ENCODE measurements around the gene PTGR1. TPM values are rescaled to one million over a fixed set of nuclear protein-coding genes. Genes with fewer than 3 reads are reported as not detected.

PTGR1 gene
- total and polyA plus RNA-seq, 4 experiments from 2014 or later = 0.36 to 0.55 (median 0.47) TPM; not detected in 1

GRCh38 chr9:111634860-111635259, 35.4 kb upstream of the PTGR1 start:
- Mint-ChIP-seq H3K27me3 (peaks cover 0 to 1% of the 10 kb centered on the region in 2 donors), H3K36me3 (peaks cover 0 to 9% of the 10 kb centered on the region in 2 donors)
- intact Hi-C loops (cut with micrococcal nuclease) = loop anchor here (5.0 to 10.0 kb wide), 2 partner anchors 262 to 1120 kb away; partner anchors contain the start of genes SNX30 and UGCG

GRCh38 chr9:111633389-111633736, 33.9 kb upstream of the PTGR1 start:
- no peak overlapping the region for H3K4me3 ChIP-seq (ENCODE audit: low read length in 2 of 2)
- peak overlapping the region in 1 of 7 donors; percentile 82 for H3K27ac Mint-ChIP-seq
- DNase-seq = no peak
- no peaks in the 10 kb centered on the region for H3K27me3 ChIP-seq (ENCODE audit: insufficient read depth, low read length)
- no peaks in the 10 kb centered on the region for H3K9me3 ChIP-seq (ENCODE audit: control insufficient read depth in 1 of 2, low read length in 2 of 2)
- POLR2A ChIA-PET (ENCODE audit: partially characterized antibody) = no interaction called here
- H3K36me3 ChIP-seq (ENCODE audit: insufficient read depth, low read length) = no peaks in the 10 kb centered on the region
- CTCF ChIA-PET (ENCODE audit: partially characterized antibody) = no interaction called here
- peaks cover 0 to 9% of the 10 kb centered on the region in 2 donors for H3K36me3 Mint-ChIP-seq
- H3K4me1 ChIP-seq (ENCODE audit: insufficient read depth, low read length) = peaks cover 21% of the 10 kb centered on the region
- intact Hi-C loops (cut with micrococcal nuclease) = loop anchor here (5.0 to 10.0 kb wide), 2 partner anchors 264 to 1121 kb away; partner anchors contain the start of genes SNX30 and UGCG
- no peaks in the 10 kb centered on the region for H3K9me3 Mint-ChIP-seq
- H3K27me3 Mint-ChIP-seq = peaks cover 0 to 1% of the 10 kb centered on the region in 2 donors
- H3K4me3 Mint-ChIP-seq = peak overlapping the region in 6 of 8 donors; percentile 45 to 89 (median 76)
- peaks cover 35 to 52% (median 43%) of the 10 kb centered on the region in 4 donors for H3K4me1 Mint-ChIP-seq
- no peak overlapping the region for H3K27ac ChIP-seq (ENCODE audit: low read depth, low read length)

More at GRCh38 chr9:111634860-111635259, 35.4 kb upstream of the PTGR1 start:
- no peak for DNase-seq
- no peaks in the 10 kb centered on the region for H3K9me3 Mint-ChIP-seq
- peaks cover 35 to 52% (median 43%) of the 10 kb centered on the region in 4 donors for H3K4me1 Mint-ChIP-seq
- Histone ChIP-seq H3K36me3 (ENCODE audit: insufficient read depth, low read length) (no peaks in the 10 kb centered on the region), H3K27ac (ENCODE audit: low read depth, low read length) (no peak overlapping the region), H3K4me1 (ENCODE audit: insufficient read depth, low read length) (peaks cover 21% of the 10 kb centered on the region), H3K4me3 (ENCODE audit: low read length in 2 of 2) (no peak overlapping the region), H3K27me3 (ENCODE audit: insufficient read depth, low read length) (no peaks in the 10 kb centered on the region), H3K9me3 (ENCODE audit: control insufficient read depth in 1 of 2, low read length in 2 of 2) (no peaks in the 10 kb centered on the region)
- CTCF ChIA-PET (ENCODE audit: partially characterized antibody) = no interaction called here
- H3K27ac Mint-ChIP-seq = no peak overlapping the region
- POLR2A ChIA-PET (ENCODE audit: partially characterized antibody) = no interaction called here
- H3K4me3 Mint-ChIP-seq = no peak overlapping the region

- Mint-ChIP-seq H3K9me3 (no peaks in the 10 kb centered on the region), H3K4me3 (peak overlapping the region in 7 of 8 donors; percentile 63 to 93 (median 89)), H3K36me3 (peaks cover 0 to 9% of the 10 kb centered on the region in 2 donors), H3K27ac (peak overlapping the region in 4 of 7 donors; percentile 38 to 91 (median 70)), H3K27me3 (peaks cover 0 to 1% of the 10 kb centered on the region in 2 donors), H3K4me1 (peaks cover 35 to 52% (median 43%) of the 10 kb centered on the region in 4 donors)
- H3K36me3 ChIP-seq (ENCODE audit: insufficient read depth, low read length) = no peaks in the 10 kb centered on the region
- intact Hi-C loops (cut with micrococcal nuclease) = loop anchor here (5.0 to 10.0 kb wide), 2 partner anchors 264 to 1122 kb away; partner anchors contain the start of genes SNX30 and UGCG
- no peak overlapping the region for H3K27ac ChIP-seq (ENCODE audit: low read depth, low read length)
- no peaks in the 10 kb centered on the region for H3K27me3 ChIP-seq (ENCODE audit: insufficient read depth, low read length)
- H3K9me3 ChIP-seq (ENCODE audit: control insufficient read depth in 1 of 2, low read length in 2 of 2) = no peaks in the 10 kb centered on the region
- ChIA-PET POLR2A (ENCODE audit: partially characterized antibody) (interaction anchor here (2.1 kb wide), 1 partner anchor 28 kb away, joined by 21 read pairs; the partner anchor contains the start of gene GNG10), CTCF (ENCODE audit: partially characterized antibody) (no interaction called here)
- no peak for DNase-seq
- H3K4me1 ChIP-seq (ENCODE audit: insufficient read depth, low read length) = peaks cover 21% of the 10 kb centered on the region
- peak overlapping the region in 1 of 2 donors; percentile 69 for H3K4me3 ChIP-seq (ENCODE audit: low read length in 2 of 2)
These were observed 33.4 kb upstream of the PTGR1 start for GRCh38 chr9:111632695-111633388.

- Mint-ChIP-seq H3K27me3 (peaks cover 0 to 1% of the 10 kb centered on the region in 2 donors), H3K4me1 (peaks cover 35 to 52% (median 43%) of the 10 kb centered on the region in 4 donors)
- POLR2A ChIA-PET (ENCODE audit: partially characterized antibody) = interaction anchor here (0.9 to 2.1 kb wide), 8 partner anchors 14 to 748 kb away, joined by 3 to 21 read pairs (median 10); partner anchors contain the start of genes ECPAS, GNG10, HSDL2 and UGCG
These were observed 32.6 kb upstream of the PTGR1 start for GRCh38 chr9:111632060-111632459.

GRCh38 chr9:111631214-111631971, 31.9 kb upstream of the PTGR1 start, which contains the start of gene DNAJC25:
Gene DNAJC25, plus strand, starts transcription at chr9:111631334. Its CDS starts 74 bp downstream, at chr9:111631408.
- Mint-ChIP-seq H3K36me3 (peaks cover 0 to 9% of the 10 kb centered on the region in 2 donors), H3K4me1 (peaks cover 35 to 52% (median 43%) of the 10 kb centered on the region in 4 donors), H3K27ac (peak within 1 kb of the TSS; percentile 88 to 97 (median 94)), H3K27me3 (peaks cover 0 to 1% of the 10 kb centered on the region in 2 donors), H3K9me3 (no peaks in the 10 kb centered on the region), H3K4me3 (peak within 1 kb of the TSS; percentile 94 to 99 (median 98))
- Histone ChIP-seq H3K9me3 (ENCODE audit: control insufficient read depth in 1 of 2, low read length in 2 of 2) (no peaks in the 10 kb centered on the region), H3K27ac (ENCODE audit: low read depth, low read length) (peak within 1 kb of the TSS; percentile 76), H3K4me3 (ENCODE audit: low read length in 2 of 2) (peak within 1 kb of the TSS; percentile 69 to 86), H3K36me3 (ENCODE audit: insufficient read depth, low read length) (no peaks in the 10 kb centered on the region), H3K4me1 (ENCODE audit: insufficient read depth, low read length) (peaks cover 21% of the 10 kb centered on the region), H3K27me3 (ENCODE audit: insufficient read depth, low read length) (no peaks in the 10 kb centered on the region)
- ChIA-PET CTCF (ENCODE audit: partially characterized antibody) (interaction anchor here (0.6 to 1.4 kb wide), 3 partner anchors 10 to 446 kb away, joined by 3 to 5 read pairs (median 4); no protein-coding TSS in a partner anchor), POLR2A (ENCODE audit: partially characterized antibody) (interaction anchor here (0.5 to 2.1 kb wide), 14 partner anchors 15 to 1122 kb away, joined by 3 to 21 read pairs (median 7); partner anchors contain the start of genes ECPAS, GNG10, HSDL2 and UGCG)
- peak; percentile 96 to 98 (median 98) for DNase-seq
- intact Hi-C loops (cut with micrococcal nuclease) = loop anchor here (1.0 to 10.0 kb wide), 10 partner anchors 30 to 1709 kb away; partner anchors contain the start of genes GNG10, PTBP3, SNX30 and UGCG

More at GRCh38 chr9:111632060-111632459, 32.6 kb upstream of the PTGR1 start:
- Histone ChIP-seq H3K4me3 (ENCODE audit: low read length in 2 of 2) (peak overlapping the region; percentile 38 to 69), H3K9me3 (ENCODE audit: control insufficient read depth in 1 of 2, low read length in 2 of 2) (no peaks in the 10 kb centered on the region), H3K36me3 (ENCODE audit: insufficient read depth, low read length) (no peaks in the 10 kb centered on the region), H3K27me3 (ENCODE audit: insufficient read depth, low read length) (no peaks in the 10 kb centered on the region), H3K4me1 (ENCODE audit: insufficient read depth, low read length) (peaks cover 21% of the 10 kb centered on the region), H3K27ac (ENCODE audit: low read depth, low read length) (peak overlapping the region; percentile 76)
- H3K27ac Mint-ChIP-seq = peak overlapping the region; percentile 82 to 92 (median 89)
- H3K9me3 Mint-ChIP-seq = no peaks in the 10 kb centered on the region
- CTCF ChIA-PET (ENCODE audit: partially characterized antibody) = interaction anchor here (0.6 kb wide), 1 partner anchor 446 kb away, joined by 3 read pairs; no protein-coding TSS in a partner anchor
- DNase-seq = peak in 1 of 5 donors; percentile 4
- peaks cover 0 to 9% of the 10 kb centered on the region in 2 donors for H3K36me3 Mint-ChIP-seq
- H3K4me3 Mint-ChIP-seq = peak overlapping the region; percentile 79 to 94 (median 90)
- intact Hi-C loops (cut with micrococcal nuclease) = loop anchor here (5.0 to 10.0 kb wide), 2 partner anchors 265 to 1123 kb away; partner anchors contain the start of genes SNX30 and UGCG

GRCh38 chr9:111630964-111631213, 31.4 kb upstream of the PTGR1 start:
- H3K27ac ChIP-seq (ENCODE audit: low read depth, low read length) = peak overlapping the region; percentile 39
- peaks cover 21% of the 10 kb centered on the region for H3K4me1 ChIP-seq (ENCODE audit: insufficient read depth, low read length)
- no peaks in the 10 kb centered on the region for H3K27me3 ChIP-seq (ENCODE audit: insufficient read depth, low read length)
- no peaks in the 10 kb centered on the region for H3K9me3 Mint-ChIP-seq
- H3K36me3 ChIP-seq (ENCODE audit: insufficient read depth, low read length) = no peaks in the 10 kb centered on the region
- H3K9me3 ChIP-seq (ENCODE audit: control insufficient read depth in 1 of 2, low read length in 2 of 2) = no peaks in the 10 kb centered on the region
- peak overlapping the region; percentile 88 to 97 (median 94) for H3K27ac Mint-ChIP-seq
- peaks cover 32 to 52% (median 42%) of the 10 kb centered on the region in 4 donors for H3K4me1 Mint-ChIP-seq
- ChIA-PET POLR2A (ENCODE audit: partially characterized antibody) (interaction anchor here (0.5 to 2.1 kb wide), 13 partner anchors 15 to 1122 kb away, joined by 3 to 21 read pairs (median 8); partner anchors contain the start of genes ECPAS, GNG10, HSDL2 and UGCG), CTCF (ENCODE audit: partially characterized antibody) (interaction anchor here (1.1 to 1.4 kb wide), 2 partner anchors 9 to 33 kb away, joined by 4 to 5 read pairs; no protein-coding TSS in a partner anchor)
- peak overlapping the region; percentile 94 to 99 (median 98) for H3K4me3 Mint-ChIP-seq
- no peak for DNase-seq
- intact Hi-C loops (cut with micrococcal nuclease) = loop anchor here (1.0 to 10.0 kb wide), 10 partner anchors 30 to 1709 kb away; partner anchors contain the start of genes GNG10, PTBP3, SNX30 and UGCG
- peaks cover 0 to 9% of the 10 kb centered on the region in 2 donors for H3K36me3 Mint-ChIP-seq
- peak overlapping the region; percentile 69 to 86 for H3K4me3 ChIP-seq (ENCODE audit: low read length in 2 of 2)
- H3K27me3 Mint-ChIP-seq = peaks cover 0 to 1% of the 10 kb centered on the region in 2 donors

All from CD4-positive, alpha-beta memory T cell (primary cell).